K562 (cell line): ENCODE data around the gene RNF213. TPM values are rescaled to one million over a fixed set of nuclear protein-coding genes. Genes with fewer than 3 reads are reported as not detected.

Source experiments
- BCOR ChIP-seq: fragments of 450-650 bp; IDR thresholded peaks from 2 replicates; pipeline ENCODE4 v1.6.1; 2016
- ELF4 ChIP-seq: fragments of 450-650 bp; formaldehyde crosslinking; IDR thresholded peaks from 2 replicates; pipeline ENCODE4 v1.4.0; 2022; ENCODE audit warnings: missing genetic modification characterization
- FOSL1 ChIP-seq: fragments of 200-800 bp; sonication (Bioruptor generic); conservative IDR thresholded peaks from 2 replicates; pipeline ENCODE4 v1.6.1; 2016; ENCODE audit warnings: missing genetic modification characterization, missing compliant biosample characterization
- HNRNPH1 ChIP-seq: fragments of 200-400 bp; formaldehyde crosslinking; optimal IDR thresholded peaks from 2 replicates; pipeline ENCODE3; 2017; ENCODE audit warnings: low read depth, mild to moderate bottlenecking, low read length, moderate library complexity
- NCOA1 ChIP-seq: fragments of 450-650 bp; IDR thresholded peaks from 2 replicates; pipeline ENCODE4 v1.6.1; 2016; ENCODE audit warnings: low read depth
- PRMT5 ChIP-seq: sonication (generic); formaldehyde crosslinking; IDR thresholded peaks from 2 replicates; pipeline ENCODE4 v1.5.0; 2020; ENCODE audit warnings: missing genetic modification reagents
- RHOXF2B ChIP-seq: fragments of 250-450 bp; sonication (Bioruptor Pico); conservative IDR thresholded peaks from 2 replicates; pipeline ENCODE4 v1.5.1; 2021
- SOX6 ChIP-seq: fragments of 450-650 bp; IDR thresholded peaks from 2 replicates; pipeline ENCODE4 v1.6.1; 2014; ENCODE audit warnings: mild to moderate bottlenecking
- TCF7 ChIP-seq: sonication (generic); IDR thresholded peaks from 2 replicates; pipeline ENCODE4 v1.6.1; 2016; ENCODE audit warnings: antibody characterized with exemption, borderline replicate concordance
- ZNF316 ChIP-seq: fragments of 450-650 bp; IDR thresholded peaks from 2 replicates; pipeline ENCODE4 v1.6.1; 2016
- polyA plus RNA-seq, 8 experiments: library from polyadenylated mRNA; depleted of rRNA in 4 of 8; stranded (reverse) in 5 of 8; unstranded in 3 of 8; fragments of >200 nt; fragmentation: Nextera tagmentation in 2 of 8; fragmentation: Illumina TruSeq in 1 of 8; extraction: Ambion mirVana in 2 of 8; extraction: Trizol in 1 of 8; gene quantifications; 2 replicates each; pipeline versions ENCODE4 v1.2.1 to v1.2.3, GENCODE V29; 2011 to 2014; ENCODE audit warnings: inconsistent platforms in 1 of 8, missing spikeins in 1 of 8
- total RNA-seq, 7 experiments: library from RNA; depleted of rRNA in 6 of 7; stranded (reverse); fragments of >200 nt in 6 of 7; fragmentation: Illumina TruSeq in 2 of 7; extraction: Trizol in 2 of 7; gene quantifications; 2 replicates each; pipeline versions ENCODE4 v1.2.1 to v1.2.3, GENCODE V29; 2011 to 2021; ENCODE audit warnings: low replicate concordance in 1 of 7
- TF ChIP-seq, protein P1 (sequence below): fragments of 450-650 bp; formaldehyde crosslinking; IDR thresholded peaks from 2 replicates; pipeline ENCODE4 v1.4.0; 2020; ENCODE audit warnings: mild to moderate bottlenecking, moderate library complexity
- TF ChIP-seq, protein P2 (sequence below): fragments of 450-650 bp; IDR thresholded peaks from 2 replicates; pipeline ENCODE4 v1.6.1; 2017; ENCODE audit warnings: antibody characterized with exemption, mild to moderate bottlenecking
- TF ChIP-seq, protein P3 (sequence below): fragments of 450-650 bp; conservative IDR thresholded peaks from 2 replicates; pipeline ENCODE4 v1.6.1; 2016; ENCODE audit warnings: missing genetic modification characterization, low read depth, mild to moderate bottlenecking, control low read depth, missing compliant biosample characterization

The RNF213 gene
- total and polyA plus RNA-seq, 9 of the 15 experiments (the other 6 are each of a cell fraction or from before 2014, with no cell fraction given) = 5.3 to 33.6 (median 17.9) TPM

- TF ChIP-seq, protein P1, sequence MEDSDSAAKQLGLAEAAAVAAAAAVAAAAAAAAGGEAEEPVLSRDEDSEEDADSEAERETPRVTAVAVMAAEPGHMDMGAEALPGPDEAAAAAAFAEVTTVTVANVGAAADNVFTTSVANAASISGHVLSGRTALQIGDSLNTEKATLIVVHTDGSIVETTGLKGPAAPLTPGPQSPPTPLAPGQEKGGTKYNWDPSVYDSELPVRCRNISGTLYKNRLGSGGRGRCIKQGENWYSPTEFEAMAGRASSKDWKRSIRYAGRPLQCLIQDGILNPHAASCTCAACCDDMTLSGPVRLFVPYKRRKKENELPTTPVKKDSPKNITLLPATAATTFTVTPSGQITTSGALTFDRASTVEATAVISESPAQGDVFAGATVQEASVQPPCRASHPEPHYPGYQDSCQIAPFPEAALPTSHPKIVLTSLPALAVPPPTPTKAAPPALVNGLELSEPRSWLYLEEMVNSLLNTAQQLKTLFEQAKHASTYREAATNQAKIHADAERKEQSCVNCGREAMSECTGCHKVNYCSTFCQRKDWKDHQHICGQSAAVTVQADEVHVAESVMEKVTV (CRISPR knock-in tag) = no peak
- TF ChIP-seq TCF7 (no peak), RHOXF2B (CRISPR knock-in tag) (no peak), PRMT5 (CRISPR knock-in tag) (no peak), FOSL1 (peak; percentile 97), NCOA1 (peak; percentile 77; the same call in 1 of the 2 replicates), ELF4 (CRISPR knock-in tag) (peak; percentile 85), HNRNPH1 (no peak), ZNF316 (peak; percentile 100), BCOR (0 out of 2 replicates have a peak, but pooled peaks have one; percentile 33), SOX6 (peak; percentile 75)
- TF ChIP-seq, protein P2, sequence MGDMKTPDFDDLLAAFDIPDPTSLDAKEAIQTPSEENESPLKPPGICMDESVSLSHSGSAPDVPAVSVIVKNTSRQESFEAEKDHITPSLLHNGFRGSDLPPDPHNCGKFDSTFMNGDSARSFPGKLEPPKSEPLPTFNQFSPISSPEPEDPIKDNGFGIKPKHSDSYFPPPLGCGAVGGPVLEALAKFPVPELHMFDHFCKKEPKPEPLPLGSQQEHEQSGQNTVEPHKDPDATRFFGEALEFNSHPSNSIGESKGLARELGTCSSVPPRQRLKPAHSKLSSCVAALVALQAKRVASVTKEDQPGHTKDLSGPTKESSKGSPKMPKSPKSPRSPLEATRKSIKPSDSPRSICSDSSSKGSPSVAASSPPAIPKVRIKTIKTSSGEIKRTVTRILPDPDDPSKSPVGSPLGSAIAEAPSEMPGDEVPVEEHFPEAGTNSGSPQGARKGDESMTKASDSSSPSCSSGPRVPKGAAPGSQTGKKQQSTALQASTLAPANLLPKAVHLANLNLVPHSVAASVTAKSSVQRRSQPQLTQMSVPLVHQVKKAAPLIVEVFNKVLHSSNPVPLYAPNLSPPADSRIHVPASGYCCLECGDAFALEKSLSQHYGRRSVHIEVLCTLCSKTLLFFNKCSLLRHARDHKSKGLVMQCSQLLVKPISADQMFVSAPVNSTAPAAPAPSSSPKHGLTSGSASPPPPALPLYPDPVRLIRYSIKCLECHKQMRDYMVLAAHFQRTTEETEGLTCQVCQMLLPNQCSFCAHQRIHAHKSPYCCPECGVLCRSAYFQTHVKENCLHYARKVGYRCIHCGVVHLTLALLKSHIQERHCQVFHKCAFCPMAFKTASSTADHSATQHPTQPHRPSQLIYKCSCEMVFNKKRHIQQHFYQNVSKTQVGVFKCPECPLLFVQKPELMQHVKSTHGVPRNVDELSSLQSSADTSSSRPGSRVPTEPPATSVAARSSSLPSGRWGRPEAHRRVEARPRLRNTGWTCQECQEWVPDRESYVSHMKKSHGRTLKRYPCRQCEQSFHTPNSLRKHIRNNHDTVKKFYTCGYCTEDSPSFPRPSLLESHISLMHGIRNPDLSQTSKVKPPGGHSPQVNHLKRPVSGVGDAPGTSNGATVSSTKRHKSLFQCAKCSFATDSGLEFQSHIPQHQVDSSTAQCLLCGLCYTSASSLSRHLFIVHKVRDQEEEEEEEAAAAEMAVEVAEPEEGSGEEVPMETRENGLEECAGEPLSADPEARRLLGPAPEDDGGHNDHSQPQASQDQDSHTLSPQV = peak; percentile 100
- TF ChIP-seq, protein P3, sequence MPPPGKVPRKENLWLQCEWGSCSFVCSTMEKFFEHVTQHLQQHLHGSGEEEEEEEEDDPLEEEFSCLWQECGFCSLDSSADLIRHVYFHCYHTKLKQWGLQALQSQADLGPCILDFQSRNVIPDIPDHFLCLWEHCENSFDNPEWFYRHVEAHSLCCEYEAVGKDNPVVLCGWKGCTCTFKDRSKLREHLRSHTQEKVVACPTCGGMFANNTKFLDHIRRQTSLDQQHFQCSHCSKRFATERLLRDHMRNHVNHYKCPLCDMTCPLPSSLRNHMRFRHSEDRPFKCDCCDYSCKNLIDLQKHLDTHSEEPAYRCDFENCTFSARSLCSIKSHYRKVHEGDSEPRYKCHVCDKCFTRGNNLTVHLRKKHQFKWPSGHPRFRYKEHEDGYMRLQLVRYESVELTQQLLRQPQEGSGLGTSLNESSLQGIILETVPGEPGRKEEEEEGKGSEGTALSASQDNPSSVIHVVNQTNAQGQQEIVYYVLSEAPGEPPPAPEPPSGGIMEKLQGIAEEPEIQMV (tag) = peak; percentile 90
These were observed 6.0 kb upstream of the RNF213 start (continued) for GRCh38 chr17:80254396-80255251.
